Smooth muscle cell (in vitro differentiated cells): ENCODE measurements around the gene ITGA8. TPM values are rescaled to one million over a fixed set of nuclear protein-coding genes. Genes with fewer than 3 reads are reported as not detected.
A peak's percentile ranks its signal among the peaks of the same experiment; 100 is the strongest.

Source experiments
- DNase-seq: peaks from one replicate; lab custom pipeline; 2025; ENCODE audit not compliant: unreplicated experiment; lab: John Stamatoyannopoulos, UW
- H2AFZ ChIP-seq: fragments of 200-600 bp; sonication (generic); 2 replicates; pipeline ENCODE4 v1.6.0; 2016; ENCODE audit warnings: antibody characterized with exemption, low read depth, mild to moderate bottlenecking
- H3F3A ChIP-seq: fragments of 200-600 bp; sonication (generic); 2 replicates; pipeline ENCODE4 v1.6.0; 2017; ENCODE audit warnings: antibody characterized with exemption, low read depth
- H3K27ac ChIP-seq: fragments of 200-600 bp; sonication (generic); 2 replicates; pipeline ENCODE4 v1.5.1; 2016; ENCODE audit warnings: low read depth, mild to moderate bottlenecking
- H3K27me3 ChIP-seq: fragments of 200-600 bp; sonication (generic); 2 replicates; pipeline ENCODE4 v1.6.1; 2016; ENCODE audit warnings: low read depth, mild to moderate bottlenecking
- H3K36me3 ChIP-seq: fragments of 200-600 bp; sonication (generic); 2 replicates; pipeline ENCODE4 v1.5.1; 2016; ENCODE audit warnings: low read depth
- H3K4me1 ChIP-seq: fragments of 200-600 bp; sonication (generic); 2 replicates; pipeline ENCODE4 v1.5.1; 2016; ENCODE audit warnings: low read depth
- H3K4me2 ChIP-seq: fragments of 200-600 bp; sonication (generic); 2 replicates; pipeline ENCODE4 v1.6.0; 2016; ENCODE audit warnings: mild to moderate bottlenecking
- H3K4me3 ChIP-seq: fragments of 200-600 bp; sonication (generic); 2 replicates; pipeline ENCODE4 v1.5.1; 2016; ENCODE audit warnings: mild to moderate bottlenecking
- H3K79me2 ChIP-seq: fragments of 200-600 bp; sonication (generic); 2 replicates; pipeline ENCODE4 v1.6.0; 2016; ENCODE audit warnings: low read depth, mild to moderate bottlenecking
- H3K9ac ChIP-seq: fragments of 200-600 bp; sonication (generic); 2 replicates; pipeline ENCODE4 v1.6.0; 2016; ENCODE audit warnings: low read depth
- H3K9me3 ChIP-seq: fragments of 200-600 bp; sonication (generic); replicated peaks from 2 replicates; pipeline ENCODE4 v1.5.1; 2016; ENCODE audit warnings: low read depth
- H4K20me1 ChIP-seq: fragments of 200-600 bp; sonication (generic); 2 replicates; pipeline ENCODE4 v1.6.0; 2016; ENCODE audit warnings: low read depth
- WGBS: methylation state at CpG from one replicate; pipeline ENCODE4 v1.1.7; 2016; ENCODE audit warnings: low lambda C conversion rate; 5-methylcytosine and 5-hydroxymethylcytosine counted together
- polyA plus RNA-seq: library from polyadenylated mRNA; unstranded; fragments of >200 nt; fragmentation: Nextera tagmentation; extraction: Ambion mirVana; gene quantifications from 2 replicates; pipeline ENCODE4 v1.2.1, GENCODE V29; 2016
- total RNA-seq: library from RNA; depleted of rRNA; stranded (reverse); fragments of >200 nt; gene quantifications from 2 replicates; pipeline ENCODE4 v1.2.3, GENCODE V29; 2014
- TF ChIP-seq, protein P1 (sequence below): fragments of 200-600 bp; sonication (generic); IDR thresholded peaks from 2 replicates; pipeline ENCODE4 v1.5.1; 2017; ENCODE audit warnings: borderline replicate concordance, mild to moderate bottlenecking, antibody characterized with exemption; ENCODE audit not compliant: insufficient read depth, poor library complexity, severe bottlenecking

The ITGA8 gene
- total and polyA plus RNA-seq, 2 experiments from 2014 or later: 0.02 to 0.36 TPM

DNA sequence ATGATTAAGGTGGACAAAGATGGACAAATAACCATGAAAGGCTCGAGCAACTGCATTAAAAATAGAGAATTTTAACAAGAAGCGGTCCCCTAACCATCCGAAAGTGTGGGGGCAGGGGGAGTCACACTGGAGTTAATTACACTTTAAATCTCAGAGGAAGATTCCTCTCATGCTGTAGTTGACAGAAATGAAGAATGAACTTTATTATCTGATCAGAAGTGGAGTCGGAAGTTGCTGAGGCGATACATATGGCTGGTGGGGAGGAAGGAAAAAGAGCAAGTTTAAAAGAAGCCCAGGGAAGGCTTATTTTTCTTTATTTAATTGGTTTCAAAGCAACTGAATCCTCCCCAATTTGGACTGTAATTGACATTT, 246.3 kb downstream of the ITGA8 start:
- H2AFZ ChIP-seq: no peak overlapping the region
- H3F3A ChIP-seq: no peaks in the 10 kb centered on the region
- H3K4me2 ChIP-seq: no peak overlapping the region
- DNase-seq: no peak
- no peaks in the 10 kb centered on the region for H3K36me3 ChIP-seq
- H3K79me2 ChIP-seq: no peaks in the 10 kb centered on the region
- TF ChIP-seq, protein P1, sequence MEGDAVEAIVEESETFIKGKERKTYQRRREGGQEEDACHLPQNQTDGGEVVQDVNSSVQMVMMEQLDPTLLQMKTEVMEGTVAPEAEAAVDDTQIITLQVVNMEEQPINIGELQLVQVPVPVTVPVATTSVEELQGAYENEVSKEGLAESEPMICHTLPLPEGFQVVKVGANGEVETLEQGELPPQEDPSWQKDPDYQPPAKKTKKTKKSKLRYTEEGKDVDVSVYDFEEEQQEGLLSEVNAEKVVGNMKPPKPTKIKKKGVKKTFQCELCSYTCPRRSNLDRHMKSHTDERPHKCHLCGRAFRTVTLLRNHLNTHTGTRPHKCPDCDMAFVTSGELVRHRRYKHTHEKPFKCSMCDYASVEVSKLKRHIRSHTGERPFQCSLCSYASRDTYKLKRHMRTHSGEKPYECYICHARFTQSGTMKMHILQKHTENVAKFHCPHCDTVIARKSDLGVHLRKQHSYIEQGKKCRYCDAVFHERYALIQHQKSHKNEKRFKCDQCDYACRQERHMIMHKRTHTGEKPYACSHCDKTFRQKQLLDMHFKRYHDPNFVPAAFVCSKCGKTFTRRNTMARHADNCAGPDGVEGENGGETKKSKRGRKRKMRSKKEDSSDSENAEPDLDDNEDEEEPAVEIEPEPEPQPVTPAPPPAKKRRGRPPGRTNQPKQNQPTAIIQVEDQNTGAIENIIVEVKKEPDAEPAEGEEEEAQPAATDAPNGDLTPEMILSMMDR: no peak
- H4K20me1 ChIP-seq: no peaks in the 10 kb centered on the region
- peaks cover 24% of the 10 kb centered on the region for H3K4me1 ChIP-seq
- H3K27ac ChIP-seq: no peak overlapping the region
- H3K9ac ChIP-seq: no peak overlapping the region
- H3K9me3 ChIP-seq: no peaks in the 10 kb centered on the region
- no peaks in the 10 kb centered on the region for H3K27me3 ChIP-seq
- H3K4me3 ChIP-seq: no peak overlapping the region
- WGBS: 65% methylated on average over 5 of the region's 5 CpGs

DNA sequence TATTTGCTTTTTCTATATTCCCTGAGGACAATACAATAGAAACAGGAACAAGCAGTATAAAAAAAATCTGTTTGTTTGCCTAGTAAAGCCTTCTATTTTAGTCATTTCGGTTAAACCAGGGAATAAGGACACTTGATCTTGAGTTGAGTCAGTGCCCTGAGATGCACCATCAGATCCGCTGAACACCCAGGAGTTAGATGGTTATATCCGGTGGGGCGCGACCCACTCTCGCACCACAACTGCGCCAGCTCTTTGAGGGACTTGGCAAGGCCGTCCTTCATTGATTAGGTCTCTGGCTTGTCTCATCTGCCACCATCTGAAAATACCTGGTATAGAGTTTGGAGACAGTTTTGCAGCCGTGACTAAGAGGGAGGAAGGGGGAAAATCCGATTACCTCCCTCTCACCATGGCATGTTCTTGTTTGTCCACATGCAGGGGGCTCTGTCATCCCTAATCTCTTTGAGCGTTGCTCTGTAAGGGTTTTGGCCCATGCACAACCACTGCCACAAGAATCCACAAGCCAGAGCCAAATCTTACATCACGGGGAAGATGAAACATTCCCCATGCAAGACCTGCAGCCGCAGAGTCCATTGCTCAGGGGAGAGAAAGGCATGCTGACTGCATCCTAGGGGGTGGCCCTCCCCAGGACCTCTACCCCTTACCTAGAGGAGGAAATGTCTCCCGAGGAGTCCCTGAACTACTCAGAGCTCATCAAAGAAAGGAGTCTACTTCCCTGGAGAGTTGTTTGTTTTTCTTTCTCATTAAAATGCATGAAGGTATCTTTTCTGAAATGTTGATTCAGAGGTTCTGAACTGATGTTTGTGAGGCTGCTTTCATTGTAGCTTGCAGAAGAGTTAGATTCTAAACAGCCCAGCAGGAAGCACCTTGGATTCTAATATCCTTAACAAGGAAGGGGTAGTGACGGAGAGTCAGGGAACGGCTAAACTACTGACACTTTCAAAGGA, 247.0 kb downstream of the ITGA8 start:
- Histone ChIP-seq H3K4me1 (peaks cover 17% of the 10 kb centered on the region), H4K20me1 (no peaks in the 10 kb centered on the region), H3K36me3 (no peaks in the 10 kb centered on the region), H3K27me3 (no peaks in the 10 kb centered on the region), H3K9ac (no peak overlapping the region), H2AFZ (no peak overlapping the region), H3K4me3 (no peak overlapping the region), H3K27ac (no peak overlapping the region), H3K4me2 (peak overlapping the region; percentile 2), H3K79me2 (no peaks in the 10 kb centered on the region), H3K9me3 (no peaks in the 10 kb centered on the region), H3F3A (no peaks in the 10 kb centered on the region)
- TF ChIP-seq, protein P1: no peak
- 38% methylated on average over 16 of the region's 16 CpGs for WGBS
- no peak for DNase-seq

DNA sequence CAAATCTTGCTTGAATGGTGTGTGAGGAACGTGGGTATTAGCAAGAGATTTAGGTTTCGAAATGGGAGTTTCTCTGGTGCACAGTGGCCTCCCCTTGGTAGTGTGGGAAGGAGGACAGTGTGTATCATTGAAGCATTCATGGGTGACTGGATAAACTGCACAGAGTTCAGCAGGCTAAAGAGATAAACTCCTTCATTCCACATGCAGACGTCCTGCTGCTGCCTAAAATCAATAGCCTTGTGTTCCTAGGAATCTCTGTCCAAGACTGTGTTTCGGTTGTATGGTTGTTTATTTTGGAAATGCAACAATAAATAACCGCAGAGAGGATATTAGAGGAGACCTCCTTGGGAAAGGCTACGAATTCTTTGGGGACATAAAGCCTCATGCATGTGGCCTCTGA, 247.7 kb downstream of the ITGA8 start:
- Histone ChIP-seq H3K9ac (no peak overlapping the region), H3K27me3 (no peaks in the 10 kb centered on the region), H3K27ac (no peak overlapping the region), H3K36me3 (no peaks in the 10 kb centered on the region), H3K4me3 (no peak overlapping the region), H4K20me1 (no peaks in the 10 kb centered on the region), H3K4me2 (peak overlapping the region; percentile 2), H3K4me1 (peaks cover 17% of the 10 kb centered on the region), H3F3A (no peaks in the 10 kb centered on the region), H2AFZ (no peak overlapping the region), H3K9me3 (no peaks in the 10 kb centered on the region), H3K79me2 (no peaks in the 10 kb centered on the region)
- no peak for DNase-seq
- TF ChIP-seq, protein P1: no peak
- 40% methylated on average over 6 of the region's 6 CpGs for WGBS
